Peyer's patch (tissue), 4 donors: ENCODE data around the gene ARHGEF18.

ENCODE experiments used
- CTCF ChIP-seq, 6 experiments: fragments of 450-650 bp in 4 of 6; fragments of 200-600 bp in 2 of 6; sonication (generic) in 1 of 6; IDR thresholded peaks; one replicate each; pipeline ENCODE4 v1.5.1; 2017 to 2019; ENCODE audit warnings: antibody characterized with exemption in 6 of 6, mild to moderate bottlenecking in 3 of 6, moderate library complexity in 1 of 6
- POLR2A ChIP-seq, 2 donors: fragments of 450-650 bp; IDR thresholded peaks; one replicate each; pipeline ENCODE4 v1.5.1; 2017; ENCODE audit warnings: antibody characterized with exemption in 2 of 2, mild to moderate bottlenecking in 2 of 2, moderate library complexity in 2 of 2

GRCh38 chr19:7386308-7386707, 37.6 kb downstream of the ARHGEF18 start:
- TF ChIP-seq POLR2A (IDR thresholded peaks at IDR 0.05) (no peak), CTCF (IDR thresholded peaks at IDR 0.05) (peak in 2 of 6 experiments; percentile 16 to 25)
